NB4 (cell line): Measurements from ENCODE around the gene RPTOR.
"Not testable (repeated sequence)": the region's sequence is repeated elsewhere in the genome, so short reads cannot be mapped to it uniquely, and the experiment has no call there.

Experiments used
- DNase-seq: peaks from one replicate; pipeline ENCODE4 v3.0.0; 2010; ENCODE audit warnings: low read depth
- H3K4me3 ChIP-seq: one replicate; pipeline ENCODE4 v1.5.1; 2011; ENCODE audit warnings: mild to moderate bottlenecking, low read depth, low read length, moderate library complexity
- MYC ChIP-seq: IDR thresholded peaks from 2 replicates; pipeline ENCODE4 v1.6.1; 2011; ENCODE audit warnings: low read depth, low read length
- POLR2A ChIP-seq: IDR thresholded peaks from 2 replicates; pipeline ENCODE4 v1.6.1; 2011; ENCODE audit warnings: mild to moderate bottlenecking; ENCODE audit not compliant: insufficient read length; ENCODE audit errors: extremely low read depth
- TF ChIP-seq, protein P1 (sequence below): IDR thresholded peaks from 2 replicates; pipeline ENCODE4 v1.6.1; 2011; ENCODE audit warnings: low read depth, low read length
- TF ChIP-seq, protein P2 (sequence below): IDR thresholded peaks from one replicate; pipeline ENCODE4 v1.5.1; 2012; ENCODE audit warnings: low read depth, low read length

The RPTOR gene

DNA sequence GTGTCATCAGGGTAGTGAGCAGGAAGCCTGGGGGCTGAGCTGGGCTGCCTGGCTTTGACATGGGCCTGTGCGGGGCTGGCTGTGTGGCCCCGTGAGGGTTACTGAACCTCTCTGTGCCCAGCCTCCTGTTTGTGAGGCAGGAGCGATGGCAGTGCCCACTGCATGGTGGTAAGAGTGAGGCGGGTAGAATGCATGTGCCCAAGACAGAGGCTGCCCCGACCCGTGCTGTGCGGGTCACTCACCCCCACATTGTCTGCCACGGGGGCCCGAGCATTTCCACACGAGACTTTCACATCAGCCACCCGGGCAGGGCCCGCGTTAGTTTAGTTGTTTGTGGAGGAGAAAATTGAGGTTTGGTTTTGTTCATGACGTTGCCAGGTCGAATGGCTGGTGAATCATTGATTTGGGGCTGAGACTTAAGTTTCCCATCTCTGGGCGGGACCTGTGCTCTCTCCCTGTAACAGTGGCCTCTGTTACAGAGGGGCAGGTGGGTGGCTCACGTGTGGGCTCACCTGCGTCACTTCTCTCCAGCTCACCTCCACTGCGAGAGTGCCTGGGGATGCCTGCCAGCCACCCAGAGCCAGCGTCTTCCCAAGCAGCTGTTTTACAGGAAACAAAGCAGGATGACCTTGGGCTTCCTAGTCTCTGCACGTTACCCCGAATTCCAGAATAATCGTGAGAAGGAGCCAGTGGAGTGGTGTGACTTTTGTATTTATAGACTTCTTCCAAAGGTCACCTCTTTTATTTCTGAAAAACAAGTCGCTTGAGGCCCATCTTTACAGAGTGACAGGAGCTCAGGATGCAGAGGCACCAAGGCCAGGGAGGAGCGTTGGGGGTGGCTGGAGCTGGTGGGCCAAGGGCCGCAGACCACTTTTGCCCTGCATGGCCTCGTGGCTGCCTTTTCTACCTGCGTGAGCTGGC, 150.6 kb downstream of the RPTOR start:
- no peak for DNase-seq
- TF ChIP-seq, protein P1, sequence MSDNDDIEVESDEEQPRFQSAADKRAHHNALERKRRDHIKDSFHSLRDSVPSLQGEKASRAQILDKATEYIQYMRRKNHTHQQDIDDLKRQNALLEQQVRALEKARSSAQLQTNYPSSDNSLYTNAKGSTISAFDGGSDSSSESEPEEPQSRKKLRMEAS = no peak
- TF ChIP-seq, protein P2, sequence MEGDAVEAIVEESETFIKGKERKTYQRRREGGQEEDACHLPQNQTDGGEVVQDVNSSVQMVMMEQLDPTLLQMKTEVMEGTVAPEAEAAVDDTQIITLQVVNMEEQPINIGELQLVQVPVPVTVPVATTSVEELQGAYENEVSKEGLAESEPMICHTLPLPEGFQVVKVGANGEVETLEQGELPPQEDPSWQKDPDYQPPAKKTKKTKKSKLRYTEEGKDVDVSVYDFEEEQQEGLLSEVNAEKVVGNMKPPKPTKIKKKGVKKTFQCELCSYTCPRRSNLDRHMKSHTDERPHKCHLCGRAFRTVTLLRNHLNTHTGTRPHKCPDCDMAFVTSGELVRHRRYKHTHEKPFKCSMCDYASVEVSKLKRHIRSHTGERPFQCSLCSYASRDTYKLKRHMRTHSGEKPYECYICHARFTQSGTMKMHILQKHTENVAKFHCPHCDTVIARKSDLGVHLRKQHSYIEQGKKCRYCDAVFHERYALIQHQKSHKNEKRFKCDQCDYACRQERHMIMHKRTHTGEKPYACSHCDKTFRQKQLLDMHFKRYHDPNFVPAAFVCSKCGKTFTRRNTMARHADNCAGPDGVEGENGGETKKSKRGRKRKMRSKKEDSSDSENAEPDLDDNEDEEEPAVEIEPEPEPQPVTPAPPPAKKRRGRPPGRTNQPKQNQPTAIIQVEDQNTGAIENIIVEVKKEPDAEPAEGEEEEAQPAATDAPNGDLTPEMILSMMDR = no peak
- TF ChIP-seq MYC (no peak), POLR2A (no peak)
- no peak overlapping the region for H3K4me3 ChIP-seq

DNA sequence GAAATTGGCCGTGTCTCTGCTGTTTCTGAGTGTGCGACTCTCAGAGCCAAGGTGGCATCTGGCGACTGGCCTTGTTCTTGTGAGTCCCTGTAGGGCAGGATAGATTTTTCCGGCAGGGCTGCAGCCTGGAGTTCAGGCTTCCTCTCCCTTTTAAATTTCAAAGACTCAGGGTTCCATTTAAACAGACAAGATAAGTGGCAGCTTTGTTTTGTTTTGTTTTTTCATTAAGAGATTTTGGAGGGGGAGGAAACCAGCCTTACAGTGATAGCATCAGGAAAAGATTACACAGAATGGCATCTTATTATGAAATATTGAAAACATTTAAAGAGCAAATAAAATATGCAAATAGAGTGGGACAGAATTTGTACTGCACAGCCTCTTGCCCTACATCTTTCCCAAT, 151.3 kb downstream of the RPTOR start:
- no peak for DNase-seq
- TF ChIP-seq, protein P1 = no peak
- TF ChIP-seq, protein P2 = no peak
- TF ChIP-seq MYC (no peak), POLR2A (no peak)
- H3K4me3 ChIP-seq = no peak overlapping the region

DNA sequence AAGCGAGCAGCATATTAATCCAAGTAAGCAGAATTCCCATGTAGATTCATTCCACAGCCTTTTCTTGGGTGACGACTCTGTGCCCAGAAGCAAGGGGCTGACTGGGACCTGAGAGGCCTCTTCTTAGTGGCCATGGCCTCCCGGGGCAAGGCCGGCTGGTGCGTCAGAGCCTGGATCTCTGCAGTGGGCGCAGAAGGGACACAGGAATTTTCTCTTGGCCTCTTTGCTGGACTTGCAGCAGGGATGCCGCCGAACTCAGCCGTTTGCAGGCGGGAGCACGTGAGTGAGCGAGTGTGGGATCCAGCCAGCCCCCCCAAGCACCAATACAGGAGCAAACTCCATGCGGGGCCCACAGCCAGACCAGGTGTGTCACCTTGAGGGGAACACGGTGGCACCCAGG, 151.8 kb downstream of the RPTOR start:
- TF ChIP-seq POLR2A (no peak), MYC (no peak)
- TF ChIP-seq, protein P2 = no peak
- TF ChIP-seq, protein P1 = no peak
- DNase-seq = no peak
- no peak overlapping the region for H3K4me3 ChIP-seq

DNA sequence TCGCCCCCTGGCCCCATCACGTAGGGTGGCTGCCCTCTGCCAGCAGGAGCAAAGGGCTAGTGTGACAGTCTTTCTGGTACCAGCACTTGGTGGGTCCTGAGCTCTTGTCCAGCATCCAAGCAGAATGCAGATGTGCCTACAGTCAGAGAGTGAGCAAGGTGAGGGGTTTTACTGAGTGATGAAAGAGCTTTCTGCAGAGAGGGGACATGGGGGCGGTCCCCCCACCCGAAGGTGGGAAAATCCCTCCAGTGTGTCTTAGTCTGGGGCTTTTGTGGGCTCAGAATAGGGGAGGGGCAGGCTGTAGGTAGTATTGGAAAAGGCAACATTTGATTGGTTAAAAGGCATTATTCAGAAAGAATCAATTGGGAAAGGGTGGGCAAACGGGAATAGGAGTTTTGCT, 152.3 kb downstream of the RPTOR start:
- TF ChIP-seq, protein P1 = no peak
- TF ChIP-seq MYC = no peak
- no peak for TF ChIP-seq POLR2A
- TF ChIP-seq, protein P2 = no peak
- H3K4me3 ChIP-seq = no peak overlapping the region
- DNase-seq = no peak

DNA sequence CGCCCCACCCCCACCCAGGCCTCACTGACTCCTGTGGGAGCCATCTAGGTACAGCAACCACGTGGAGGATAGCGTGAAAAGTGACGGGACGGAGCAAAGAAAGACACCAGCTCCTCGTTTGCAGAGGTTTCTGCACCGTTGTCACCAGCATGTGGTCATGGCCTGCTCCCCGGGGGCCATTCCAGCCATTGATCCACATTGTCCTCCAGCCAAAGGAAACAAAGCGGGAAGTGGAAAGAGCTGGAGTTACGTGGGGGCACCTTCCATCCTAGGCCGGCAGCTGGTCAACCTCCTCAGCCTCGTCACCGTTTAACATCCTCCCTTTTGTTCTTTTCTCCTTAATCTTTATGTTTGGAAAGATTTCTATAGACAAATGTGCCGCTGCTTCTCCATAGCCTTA, 153.7 kb downstream of the RPTOR start:
- no peak for DNase-seq
- TF ChIP-seq MYC = no peak
- H3K4me3 ChIP-seq = no peak overlapping the region

DNA sequence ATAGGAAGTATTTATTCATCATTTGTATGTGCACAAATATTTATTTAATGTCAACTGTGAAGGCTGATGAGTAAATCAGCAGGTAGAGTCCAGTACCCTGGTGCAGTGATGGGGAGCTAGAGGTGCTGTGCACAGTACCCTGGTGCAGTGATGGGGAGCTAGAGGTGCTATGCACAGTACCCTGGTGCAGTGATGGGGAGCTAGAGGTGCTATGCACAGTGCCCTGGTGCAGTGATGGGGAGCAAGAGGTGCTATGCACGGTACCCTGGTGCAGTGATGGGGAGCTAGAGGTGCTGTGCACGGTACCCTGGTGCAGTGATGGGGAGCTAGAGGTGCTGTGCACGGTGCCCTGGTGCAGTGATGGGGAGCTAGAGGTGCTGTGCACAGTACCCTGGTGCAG, 154.6 kb downstream of the RPTOR start:
- H3K4me3 ChIP-seq, DNase-seq: not testable (repeated sequence)

DNA sequence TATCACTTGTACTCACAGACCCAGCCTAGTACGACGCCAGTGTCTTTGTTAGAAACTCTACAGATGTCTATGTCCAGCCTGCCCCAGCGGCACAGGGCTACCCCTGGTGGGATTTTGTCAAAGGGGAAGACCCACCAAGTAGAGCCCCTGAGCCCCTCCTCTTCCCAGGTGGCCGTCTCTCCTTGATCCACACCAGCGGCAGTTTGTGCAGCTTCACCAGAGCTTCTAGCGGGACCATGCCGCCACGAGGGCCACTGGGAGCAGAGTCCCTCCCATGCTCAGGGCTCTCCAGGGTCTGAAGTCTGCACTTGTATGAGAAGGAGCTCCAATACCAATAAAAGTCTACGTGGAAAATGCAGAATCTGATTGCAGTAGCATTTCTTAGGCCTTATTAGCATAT, 157.1 kb downstream of the RPTOR start:
- TF ChIP-seq, protein P1 = no peak
- TF ChIP-seq MYC = no peak
- TF ChIP-seq POLR2A = no peak
- TF ChIP-seq, protein P2 = no peak
- no peak overlapping the region for H3K4me3 ChIP-seq
- DNase-seq = no peak
